SJCRH30 (cell line): ENCODE data around the gene CAND2. TPM values are rescaled to one million over a fixed set of nuclear protein-coding genes. Genes with fewer than 3 reads are reported as not detected.
"Not testable (repeated sequence)": the region's sequence is repeated elsewhere in the genome, so short reads cannot be mapped to it uniquely, and the experiment has no call there.

Experiments
- DNase-seq, 2 experiments: peaks; one replicate each; pipeline ENCODE4 v3.0.0-alpha.2; 2015 to 2020
- H3K27ac ChIP-seq: fragments of 250-450 bp; sonication (Bioruptor Pico); 2 replicates; pipeline ENCODE4 v1.5.1; 2020; ENCODE audit warnings: mild to moderate bottlenecking, moderate library complexity
- H3K27me3 ChIP-seq: fragments of 250-450 bp; sonication (Bioruptor Pico); 2 replicates; pipeline ENCODE4 v1.5.1; 2020; ENCODE audit warnings: mild to moderate bottlenecking, moderate library complexity
- H3K36me3 ChIP-seq: fragments of 250-450 bp; sonication (Bioruptor Pico); 2 replicates; pipeline ENCODE4 v1.5.1; 2020; ENCODE audit warnings: mild to moderate bottlenecking, moderate library complexity
- H3K4me1 ChIP-seq: fragments of 250-450 bp; sonication (Bioruptor Pico); 2 replicates; pipeline ENCODE4 v1.5.1; 2020; ENCODE audit warnings: mild to moderate bottlenecking, moderate library complexity
- H3K4me3 ChIP-seq: fragments of 250-450 bp; sonication (Bioruptor Pico); 2 replicates; pipeline ENCODE4 v1.5.1; 2020; ENCODE audit warnings: mild to moderate bottlenecking, moderate library complexity
- H3K9me3 ChIP-seq: fragments of 250-450 bp; sonication (Bioruptor Pico); replicated peaks from 2 replicates; pipeline ENCODE4 v1.5.1; 2020; ENCODE audit warnings: mild to moderate bottlenecking, moderate library complexity
- total RNA-seq: library from RNA; depleted of rRNA; stranded (reverse); fragments of >200 nt; shearing (Covaris generic); gene quantifications from 2 replicates; pipeline ENCODE4 v1.2.3, GENCODE V29; 2014

CAND2 gene
- total RNA-seq, 1 experiment from 2014 or later = 4.9 TPM

DNA sequence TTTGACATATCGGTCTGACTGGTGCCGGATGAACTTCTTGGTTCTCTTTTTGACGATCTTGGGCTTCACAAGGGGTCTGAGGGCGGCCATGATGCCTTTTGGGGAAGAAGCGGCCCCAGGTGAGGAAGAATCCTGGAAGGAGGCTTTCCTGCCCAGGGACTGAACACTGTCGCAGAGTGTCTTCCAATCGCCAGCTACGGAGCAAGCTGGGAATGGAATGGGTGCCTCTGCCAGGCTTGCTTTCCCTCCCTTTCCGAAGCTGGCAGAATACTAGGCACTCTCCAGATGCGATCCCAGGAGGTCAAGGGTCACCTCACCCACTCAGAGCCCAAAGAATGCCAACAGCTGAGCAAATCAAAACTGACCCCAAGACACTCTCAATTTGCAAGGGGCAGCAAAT is 43.7 kb downstream of the CAND2 start:
- peak overlapping the region; percentile 98; the same call in 1 of the 2 replicates for H3K27ac ChIP-seq
- H3K27me3 ChIP-seq, H3K9me3 ChIP-seq, DNase-seq, H3K4me1 ChIP-seq: not testable (repeated sequence)
- H3K4me3 ChIP-seq = peak overlapping the region; percentile 96
- H3K36me3 ChIP-seq = peaks cover 57% of the 10 kb centered on the region

DNA sequence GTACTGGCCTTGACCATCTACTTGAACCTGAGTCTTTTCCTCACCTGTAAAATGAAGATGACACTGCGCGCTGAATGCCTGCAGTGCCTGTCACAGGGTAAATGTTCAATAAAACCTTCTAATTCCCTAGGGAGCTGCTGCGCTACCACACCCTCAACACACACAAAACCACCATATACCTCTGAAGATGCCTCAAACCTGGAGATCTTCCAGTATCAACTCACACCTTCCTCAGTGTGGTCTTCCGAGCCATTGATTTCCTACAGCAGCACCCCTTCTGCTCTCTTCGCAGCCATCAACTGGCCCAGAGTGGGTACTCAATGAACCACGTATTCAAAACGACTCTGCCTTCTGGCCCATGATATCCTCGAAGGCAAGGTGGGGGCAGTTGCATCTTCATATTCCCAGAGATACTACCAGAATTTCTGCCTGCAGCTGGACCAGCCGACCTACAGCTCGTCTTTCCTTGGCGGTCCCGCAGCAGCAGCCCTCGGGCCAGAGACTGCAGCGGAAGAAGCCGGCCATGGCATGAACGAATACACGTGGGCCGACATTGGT is 44.2 kb downstream of the CAND2 start:
- H3K9me3 ChIP-seq = no peaks in the 10 kb centered on the region
- peaks cover 52% of the 10 kb centered on the region for H3K36me3 ChIP-seq
- peaks cover 8% of the 10 kb centered on the region for H3K4me1 ChIP-seq
- peak overlapping the region; percentile 96 for H3K4me3 ChIP-seq
- H3K27ac ChIP-seq = peak overlapping the region; percentile 98
- H3K27me3 ChIP-seq = no peaks in the 10 kb centered on the region
- peak in 1 of 2 experiments; percentile 31 for DNase-seq

- Histone ChIP-seq H3K4me3 (peak within 1 kb of the TSS; percentile 96), H3K27me3 (no peaks in the 10 kb centered on the region), H3K36me3 (peaks cover 45% of the 10 kb centered on the region), H3K9me3 (no peaks in the 10 kb centered on the region), H3K27ac (peak within 1 kb of the TSS; percentile 98), H3K4me1 (peaks cover 8% of the 10 kb centered on the region)
- DNase-seq = peak; percentile 88 to 96
Measured at GRCh38 chr3:12841149-12841969, 44.9 kb downstream of the CAND2 start, which contains the start of gene RPL32. TSS of gene RPL32 (minus strand) at chr3:12841565. CDS start at chr3:12840237, 1,328 bp downstream.

DNA sequence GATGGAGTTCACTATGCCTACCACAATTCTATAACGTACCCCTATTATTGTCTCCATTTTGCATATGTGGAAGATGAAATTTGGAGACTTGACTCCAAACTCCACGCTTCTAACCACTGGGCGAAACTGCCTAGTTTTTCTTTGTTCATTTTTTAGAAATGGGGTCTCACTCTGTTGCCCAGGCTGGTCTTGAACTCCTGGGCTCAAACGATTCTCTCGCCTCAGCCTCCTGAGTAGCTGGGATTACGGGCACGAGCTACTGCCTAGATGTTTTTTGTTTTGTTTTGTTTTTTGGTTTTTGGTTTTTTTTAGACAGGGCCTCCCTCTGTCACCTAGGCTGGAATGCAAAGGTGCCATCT is 45.5 kb downstream of the CAND2 start:
- Histone ChIP-seq H3K27ac (peak overlapping the region; percentile 98), H3K27me3 (no peaks in the 10 kb centered on the region), H3K9me3 (no peaks in the 10 kb centered on the region), H3K4me3 (peak overlapping the region; percentile 96), H3K36me3 (peaks cover 39% of the 10 kb centered on the region), H3K4me1 (peaks cover 8% of the 10 kb centered on the region)
- DNase-seq = no peak

DNA sequence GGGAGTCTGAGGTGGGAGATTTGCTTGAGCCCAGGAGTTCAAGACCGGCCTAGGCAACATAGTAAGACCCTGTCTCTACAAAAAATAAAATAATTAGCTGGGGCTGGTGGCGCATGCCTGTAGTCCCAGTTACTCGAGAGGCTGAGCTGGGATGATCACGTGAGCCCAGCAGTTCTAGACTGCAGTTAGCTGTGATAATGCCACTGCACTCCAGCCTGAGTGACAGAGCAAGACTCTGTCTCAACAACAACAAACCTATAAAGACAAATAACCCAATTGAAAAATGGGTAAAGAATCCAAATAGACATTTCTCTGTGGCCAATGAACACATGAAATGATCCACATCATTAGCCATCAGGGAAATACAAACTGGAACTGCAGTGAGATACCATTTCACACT is 46.0 kb downstream of the CAND2 start:
- Histone ChIP-seq H3K4me1 (peaks cover 8% of the 10 kb centered on the region), H3K9me3 (no peaks in the 10 kb centered on the region), H3K36me3 (peaks cover 34% of the 10 kb centered on the region), H3K27ac (no peak overlapping the region), H3K27me3 (no peaks in the 10 kb centered on the region), H3K4me3 (no peak overlapping the region)
- DNase-seq = no peak

GRCh38 chr3:12845811-12846210 is 49.3 kb downstream of the CAND2 start:
- Histone ChIP-seq H3K36me3 (peaks cover 3% of the 10 kb centered on the region), H3K27me3 (no peaks in the 10 kb centered on the region), H3K27ac (no peak overlapping the region)

GRCh38 chr3:12852201-12852600 is 55.7 kb downstream of the CAND2 start:
- Histone ChIP-seq H3K27ac (no peak overlapping the region), H3K4me1 (no peaks in the 10 kb centered on the region), H3K4me3 (no peak overlapping the region), H3K9me3 (no peaks in the 10 kb centered on the region), H3K27me3 (0 out of 2 replicates have a peak, but pooled peaks cover 5% of the 10 kb centered on the region), H3K36me3 (no peaks in the 10 kb centered on the region)
- no peak for DNase-seq

More at GRCh38 chr3:12845811-12846210, 49.3 kb downstream of the CAND2 start:
- Histone ChIP-seq H3K9me3 (no peaks in the 10 kb centered on the region), H3K4me1 (no peaks in the 10 kb centered on the region), H3K4me3 (no peak overlapping the region)
- DNase-seq = no peak

GRCh38 chr3:12853847-12854246 is 57.4 kb downstream of the CAND2 start:
- H3K9me3 ChIP-seq, DNase-seq, H3K4me1 ChIP-seq, H3K36me3 ChIP-seq, H3K27ac ChIP-seq, H3K27me3 ChIP-seq, H3K4me3 ChIP-seq: not testable (repeated sequence)

DNA sequence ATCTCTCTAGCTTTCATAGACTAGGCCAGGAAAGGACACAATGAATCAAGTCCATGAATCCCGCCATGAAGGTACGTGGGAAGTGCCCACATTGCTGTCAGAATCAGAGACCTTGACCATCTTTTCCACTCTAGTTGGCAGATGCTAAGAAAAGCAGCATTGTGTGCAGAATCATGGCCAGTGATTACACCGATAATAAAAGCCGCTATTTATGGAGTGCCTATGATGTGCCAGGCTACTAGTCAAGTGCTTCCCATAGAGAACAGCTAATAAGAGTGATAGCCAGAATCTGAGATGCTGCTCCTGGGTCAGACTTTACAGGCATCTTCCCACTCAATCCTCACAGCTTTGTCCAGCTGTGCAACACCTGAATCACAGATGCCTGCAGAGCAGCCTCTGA is 58.1 kb downstream of the CAND2 start:
- DNase-seq = no peak
- no peak overlapping the region for H3K4me3 ChIP-seq
- H3K4me1 ChIP-seq = no peaks in the 10 kb centered on the region
- no peak overlapping the region for H3K27ac ChIP-seq
- peaks cover 10% of the 10 kb centered on the region; the same call in 1 of the 2 replicates for H3K27me3 ChIP-seq
- H3K9me3 ChIP-seq = no peaks in the 10 kb centered on the region
- no peaks in the 10 kb centered on the region for H3K36me3 ChIP-seq

- no peak for DNase-seq
- Histone ChIP-seq H3K36me3 (no peaks in the 10 kb centered on the region), H3K4me3 (no peak overlapping the region), H3K9me3 (no peaks in the 10 kb centered on the region), H3K4me1 (no peaks in the 10 kb centered on the region), H3K27ac (no peak overlapping the region), H3K27me3 (peaks cover 13% of the 10 kb centered on the region; the same call in 1 of the 2 replicates)
Measured at GRCh38 chr3:12856626-12857025, 60.1 kb downstream of the CAND2 start.

GRCh38 chr3:12859840-12860239 is 63.4 kb downstream of the CAND2 start:
- H3K27ac ChIP-seq = no peak overlapping the region
- no peaks in the 10 kb centered on the region for H3K9me3 ChIP-seq
- H3K27me3 ChIP-seq = peaks cover 13% of the 10 kb centered on the region; the same call in 1 of the 2 replicates
- DNase-seq = no peak
- no peaks in the 10 kb centered on the region for H3K4me1 ChIP-seq
- H3K36me3 ChIP-seq = no peaks in the 10 kb centered on the region
- H3K4me3 ChIP-seq = no peak overlapping the region

- no peak for DNase-seq
- peaks cover 13% of the 10 kb centered on the region; the same call in 1 of the 2 replicates for H3K27me3 ChIP-seq
- no peak overlapping the region for H3K27ac ChIP-seq
Measured at GRCh38 chr3:12861611-12862010, 65.1 kb downstream of the CAND2 start.

GRCh38 chr3:12862387-12862786 is 65.9 kb downstream of the CAND2 start:
- Histone ChIP-seq H3K27me3 (peaks cover 6% of the 10 kb centered on the region; the same call in 1 of the 2 replicates), H3K27ac (no peak overlapping the region), H3K36me3 (no peaks in the 10 kb centered on the region), H3K9me3 (no peaks in the 10 kb centered on the region), H3K4me3 (no peak overlapping the region), H3K4me1 (no peaks in the 10 kb centered on the region)
- DNase-seq = no peak

More at GRCh38 chr3:12861611-12862010, 65.1 kb downstream of the CAND2 start:
- no peaks in the 10 kb centered on the region for H3K4me1 ChIP-seq
- no peaks in the 10 kb centered on the region for H3K9me3 ChIP-seq
- H3K36me3 ChIP-seq = no peaks in the 10 kb centered on the region
- H3K4me3 ChIP-seq = no peak overlapping the region

GRCh38 chr3:12865271-12865670 is 68.8 kb downstream of the CAND2 start:
- H3K36me3 ChIP-seq = no peaks in the 10 kb centered on the region
- no peak overlapping the region for H3K4me3 ChIP-seq
- peaks cover 3% of the 10 kb centered on the region; the same call in 1 of the 2 replicates for H3K27me3 ChIP-seq
- no peak for DNase-seq
- no peaks in the 10 kb centered on the region for H3K9me3 ChIP-seq
- peaks cover 4% of the 10 kb centered on the region for H3K4me1 ChIP-seq
- H3K27ac ChIP-seq = no peak overlapping the region

DNA sequence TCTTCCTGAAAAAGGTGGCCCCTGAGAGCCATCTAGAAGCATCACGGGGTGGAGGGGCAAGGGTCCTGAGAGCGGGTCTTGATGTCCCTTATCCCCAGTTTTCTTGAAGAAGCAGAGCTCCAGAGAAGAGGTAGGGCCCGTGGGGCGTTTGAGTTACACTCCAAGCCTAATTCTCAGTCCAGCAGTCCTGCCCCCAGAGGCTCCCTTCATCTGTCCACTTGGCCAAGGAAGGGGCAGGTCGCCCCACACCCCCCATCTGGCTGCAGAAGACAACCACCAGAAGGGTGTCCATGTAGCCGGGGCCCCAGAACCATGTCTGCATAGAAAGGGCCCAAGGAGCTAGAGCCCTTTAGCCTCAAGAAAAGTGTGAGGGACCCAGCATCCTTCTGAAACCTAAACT is 70.4 kb downstream of the CAND2 start:
- no peak overlapping the region for H3K4me3 ChIP-seq
- peaks cover 4% of the 10 kb centered on the region for H3K4me1 ChIP-seq
- H3K36me3 ChIP-seq = no peaks in the 10 kb centered on the region
- no peak overlapping the region for H3K27ac ChIP-seq
- DNase-seq = no peak
- no peaks in the 10 kb centered on the region for H3K27me3 ChIP-seq
- H3K9me3 ChIP-seq = no peaks in the 10 kb centered on the region
